Superior temporal gyrus (tissue), 1 donor: Measurements from ENCODE around the gene CRNKL1.
A peak's percentile ranks its signal among the peaks of the same experiment; 100 is the strongest.
"Not testable (repeated sequence)": the region's sequence is repeated elsewhere in the genome, so short reads cannot be mapped to it uniquely, and the experiment has no call there.

ENCODE experiments used
- DNase-seq: peaks from one replicate; pipeline ENCODE4 v3.0.0-alpha.2; 2016; ENCODE audit errors: extremely low spot score

The CRNKL1 gene

GRCh38 chr20:20010639-20011500, 41.4 kb downstream of the CRNKL1 start:
- peak; percentile 81 for DNase-seq

DNA sequence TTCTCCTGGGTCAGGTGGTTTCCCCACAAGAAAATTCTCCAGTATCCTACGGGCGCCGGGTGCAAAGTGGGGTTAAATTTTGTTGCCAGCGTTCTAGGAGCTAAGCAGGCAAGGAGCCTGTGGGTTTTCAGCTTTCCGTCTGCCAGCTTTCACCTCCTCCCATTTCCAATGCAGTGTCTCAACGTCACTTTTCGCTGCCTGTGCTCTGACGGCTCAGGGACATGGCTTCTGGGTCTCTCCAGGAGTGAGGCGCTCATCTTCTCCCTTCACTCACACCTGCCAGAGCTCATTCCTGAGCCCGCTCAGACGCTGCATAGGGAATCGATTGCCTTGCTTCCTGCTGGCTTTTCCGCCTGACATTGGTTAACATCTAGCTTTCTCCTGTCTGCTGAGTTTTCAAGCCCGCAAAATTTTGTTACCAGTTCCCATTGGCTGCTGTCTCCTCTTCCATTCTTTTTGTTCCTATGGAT, 42.4 kb downstream of the CRNKL1 start:
- DNase-seq = peak; percentile 60

GRCh38 chr20:20005342-20005741, 46.9 kb downstream of the CRNKL1 start:
- peak; percentile 14 for DNase-seq

- not testable (repeated sequence) for DNase-seq
These were observed 48.3 kb downstream of the CRNKL1 start for GRCh38 chr20:20003955-20004322.

GRCh38 chr20:20003031-20003954, 49.0 kb downstream of the CRNKL1 start:
- peak; percentile 73 for DNase-seq

GRCh38 chr20:20002101-20002998, 49.9 kb downstream of the CRNKL1 start:
- DNase-seq = no peak

DNA sequence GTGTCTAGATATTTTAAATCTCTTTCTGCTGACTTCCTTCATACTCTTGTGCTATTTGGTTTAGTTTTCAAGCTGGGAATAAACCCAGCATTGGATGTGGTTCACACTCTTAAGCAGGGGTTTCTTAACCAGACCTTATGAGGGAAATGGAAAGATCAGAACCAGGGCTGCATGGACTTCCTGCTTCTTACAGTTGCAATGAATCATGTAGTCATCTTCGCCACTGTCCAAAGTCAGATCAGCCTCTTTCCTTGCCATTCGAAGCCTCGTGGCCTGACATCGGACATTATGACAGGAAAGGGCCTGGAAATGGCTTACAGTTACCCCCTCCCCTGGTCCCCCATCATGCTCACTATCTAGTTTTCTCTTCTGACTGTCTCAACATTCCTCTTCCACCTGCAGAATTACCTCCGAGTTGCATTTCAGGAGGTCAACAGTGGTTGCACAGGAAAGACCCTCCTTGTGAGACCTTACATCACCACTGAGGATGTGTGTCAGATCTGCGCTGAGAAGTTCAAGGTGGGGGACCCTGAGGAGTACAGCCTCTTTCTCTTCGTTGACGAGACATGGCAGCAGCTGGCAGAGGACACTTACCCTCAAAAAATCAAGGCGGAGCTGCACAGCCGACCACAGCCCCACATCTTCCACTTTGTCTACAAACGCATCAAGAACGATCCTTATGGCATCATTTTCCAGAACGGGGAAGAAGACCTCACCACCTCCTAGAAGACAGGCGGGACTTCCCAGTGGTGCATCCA, 51.9 kb downstream of the CRNKL1 start:
- DNase-seq = peak; percentile 23

DNA sequence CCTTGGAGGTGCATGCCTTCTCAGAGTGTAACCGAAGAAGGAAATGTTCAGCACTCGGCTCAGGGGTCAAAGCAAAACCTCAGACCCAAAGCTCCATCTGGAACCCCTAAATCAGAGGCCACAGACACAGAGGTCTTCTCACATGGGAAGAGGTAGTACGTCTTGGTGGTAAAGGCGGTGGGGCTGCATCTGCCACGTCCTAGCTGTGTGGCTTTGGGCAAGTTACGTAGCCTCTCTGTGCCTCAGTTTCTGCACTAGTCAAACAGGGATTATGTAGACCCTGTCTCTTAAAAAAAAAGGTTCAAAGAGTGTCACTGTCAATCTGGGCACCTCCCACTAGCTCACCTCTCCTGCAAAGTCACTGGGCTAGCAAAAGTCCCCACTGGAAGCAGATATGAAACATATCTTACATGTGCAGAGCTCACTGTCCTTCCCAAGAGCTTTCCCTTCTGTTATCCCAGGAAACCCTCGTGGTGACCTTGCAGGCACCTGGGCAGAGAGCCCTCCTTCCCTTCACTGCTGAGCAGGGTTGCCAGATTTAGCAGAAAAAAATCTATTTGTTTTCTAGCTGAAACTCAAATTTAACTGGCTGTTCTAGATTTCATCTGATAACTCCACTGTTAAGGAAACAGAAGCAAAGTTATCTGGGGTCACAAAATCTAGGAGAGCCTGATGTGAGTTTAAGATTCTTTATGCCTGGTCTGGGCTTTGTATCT, 53.1 kb downstream of the CRNKL1 start:
- no peak for DNase-seq

DNA sequence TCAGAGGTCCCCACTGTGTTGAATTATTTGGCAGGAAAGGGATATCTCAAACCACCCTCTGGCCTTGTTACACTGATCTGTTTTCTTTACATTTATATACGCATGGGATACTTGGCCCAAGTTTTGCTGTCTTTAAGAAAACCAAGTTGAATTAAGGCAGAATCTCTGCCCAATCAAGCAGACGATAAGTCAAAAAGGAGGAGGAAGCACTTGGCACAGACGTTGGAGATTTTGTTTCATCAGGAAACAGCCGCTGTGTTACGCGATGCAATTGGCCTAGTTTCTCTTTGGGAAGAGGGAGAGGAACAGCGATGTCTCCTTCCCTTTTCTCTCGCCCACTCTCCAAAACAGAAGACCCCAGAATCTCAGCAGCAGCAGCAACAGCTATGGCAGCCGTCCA, 55.3 kb downstream of the CRNKL1 start:
- no peak for DNase-seq

- DNase-seq = no peak
These were observed 56.0 kb downstream of the CRNKL1 start for GRCh38 chr20:19996222-19996621.

- DNase-seq = peak; percentile 92
These were observed 56.9 kb downstream of the CRNKL1 start for GRCh38 chr20:19995220-19995863.

GRCh38 chr20:19993958-19994669, 58.2 kb downstream of the CRNKL1 start:
- DNase-seq = no peak

GRCh38 chr20:19992996-19993908, 59.0 kb downstream of the CRNKL1 start:
- peak; percentile 65 for DNase-seq

GRCh38 chr20:19991854-19992253, 60.4 kb downstream of the CRNKL1 start:
- no peak for DNase-seq

DNA sequence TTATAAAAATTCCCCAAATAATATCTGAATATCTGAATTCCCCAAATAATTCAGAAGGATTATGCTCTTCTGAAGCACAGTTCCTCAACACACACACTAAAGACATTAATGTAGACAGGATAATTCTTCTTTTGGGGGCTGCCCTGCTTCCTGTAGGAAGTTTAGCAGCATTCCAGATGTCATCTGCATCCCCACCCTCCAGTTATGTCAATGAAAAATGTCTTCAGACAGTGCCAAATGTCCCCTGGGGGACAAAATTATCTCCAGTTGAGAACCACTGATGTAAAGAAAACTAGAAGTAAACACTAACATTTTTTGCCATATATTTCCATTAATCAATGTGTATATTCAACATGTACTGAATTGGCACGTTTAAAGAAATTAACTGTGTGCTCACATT, 61.0 kb downstream of the CRNKL1 start:
- DNase-seq = no peak

DNA sequence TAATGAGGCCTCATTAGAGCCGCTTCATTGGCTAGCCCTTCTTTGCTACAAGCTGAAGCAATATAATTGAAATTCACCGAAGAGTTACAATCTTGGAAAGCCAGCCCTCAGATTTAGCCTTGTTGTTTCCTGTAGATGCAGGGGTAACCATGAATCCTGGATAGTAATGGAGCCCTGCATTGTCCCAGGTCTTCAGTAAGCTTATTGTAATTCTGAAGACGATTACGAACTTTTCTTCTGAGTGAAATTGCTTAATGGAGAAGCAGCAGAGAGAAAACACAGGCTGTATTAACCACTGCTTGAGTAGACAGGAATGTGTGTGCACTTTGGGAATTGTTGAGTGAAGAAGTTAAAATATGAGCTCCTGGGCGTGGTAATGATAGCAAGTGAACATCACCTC, 61.4 kb downstream of the CRNKL1 start:
- peak; percentile 12 for DNase-seq

GRCh38 chr20:19987046-19987445, 65.2 kb downstream of the CRNKL1 start:
- DNase-seq = no peak

DNA sequence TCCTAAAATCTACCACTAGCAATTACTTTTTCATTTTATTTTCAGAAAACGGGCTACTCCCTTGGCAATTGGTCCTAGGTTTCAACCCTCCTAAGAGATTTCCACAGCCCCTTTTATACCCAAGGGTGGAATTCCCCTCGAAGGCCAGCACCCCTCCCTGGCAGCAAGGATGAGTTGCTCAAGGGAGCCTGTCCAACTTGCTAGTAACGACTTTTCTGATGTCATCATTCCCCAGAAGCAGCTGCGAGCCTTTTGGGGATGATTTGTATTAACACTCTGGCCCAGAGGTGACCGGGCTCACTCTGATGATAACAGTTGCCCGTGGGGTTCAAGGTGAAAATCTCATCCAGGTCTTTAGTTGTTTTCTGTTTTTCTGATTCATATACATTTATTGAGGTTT, 65.8 kb downstream of the CRNKL1 start:
- no peak for DNase-seq
